Psoas muscle (tissue), 8 donors: ENCODE measurements around the gene MRGPRX2. TPM values are rescaled to one million over a fixed set of nuclear protein-coding genes. Genes with fewer than 3 reads are reported as not detected.

ENCODE experiments used
- ATAC-seq, 4 donors: fragments of 200-7000 bp; cut with Tn5 transposase; one replicate each; pipeline ENCODE4 v1.9.1; 2020; ENCODE audit warnings: moderate library complexity in 3 of 4, mild to moderate bottlenecking in 2 of 4
- DNase-seq, 2 donors: peaks; one replicate each; pipeline ENCODE4 v3.0.0-alpha.2; 2020
- H3K27ac ChIP-seq: fragments of 200-600 bp; one replicate; pipeline ENCODE4 v1.8.0; 2022
- H3K27me3 ChIP-seq, 3 donors: fragments of 200-600 bp in 1 of 3; one replicate each; pipeline versions ENCODE4 v1.6.1 to v1.8.0; 2013 to 2022; ENCODE audit warnings: low read length in 2 of 3, mild to moderate bottlenecking in 2 of 3, moderate library complexity in 1 of 3; ENCODE audit not compliant: insufficient read depth in 3 of 3
- H3K36me3 ChIP-seq, 2 donors: fragments of 200-600 bp in 1 of 2; one replicate each; pipeline versions ENCODE4 v1.6.1 to v1.8.0; 2013 to 2022; ENCODE audit warnings: low read depth in 1 of 2, mild to moderate bottlenecking in 1 of 2, moderate library complexity in 1 of 2; ENCODE audit not compliant: insufficient read depth in 1 of 2
- H3K4me1 ChIP-seq: fragments of 200-600 bp; one replicate; pipeline ENCODE4 v1.8.0; 2022
- H3K4me3 ChIP-seq: fragments of 200-600 bp; one replicate; pipeline ENCODE4 v1.8.0; 2022; ENCODE audit warnings: mild to moderate bottlenecking
- H3K9me3 ChIP-seq: fragments of 200-600 bp; one replicate; pipeline ENCODE4 v1.8.0; 2022
- WGBS, 3 donors: extraction: QIAGEN DNeasy Blood & Tissue Kit; methylation state at CpG; one replicate each; pipeline versions ENCODE4 v1.1.6 to v1.1.7; 2013; 5-methylcytosine and 5-hydroxymethylcytosine counted together
- intact Hi-C, 2 donors: fragments of 100-400 bp; cut with DNase I; formaldehyde crosslinking; loops; one replicate each; pipeline versions ENCODE4 v1.11.0 to v1.14.2; 2022
- polyA plus RNA-seq, 3 donors: library from polyadenylated mRNA; stranded (reverse); fragments of 200-250 nt; gene quantifications; one replicate each; pipeline ENCODE4 v1.2.3, GENCODE V29; 2013
- total RNA-seq, 4 donors: library from RNA; stranded (reverse); fragmentation: NEBNext Ultra II Directional in 2 of 4; extraction: Animal tissue kit (Norgen Biotek cat#: 25700) in 2 of 4; gene quantifications; one replicate each; pipeline versions ENCODE4 v1.2.1 to v1.2.4, GENCODE V29; 2021 to 2023
- TF ChIP-seq, protein P1 (sequence below): fragments of 200-600 bp; IDR thresholded peaks from one replicate; pipeline ENCODE4 v1.8.0; 2022; ENCODE audit warnings: antibody characterized with exemption
- donor health status: healthy with polysubstance abuse.
- donor health status: DM: no; HTN: no; CAD: no; lungs with moderate emphysema.
- donor health status: Bipolar disorder and iron deficiency.
- donor health status: healthy.
- donor health status: DM: yes; HTN: yes; CAD: no.
- donor health status: DM: no; HTN: no; CAD: no.
- donor health status: DM: no; HTN: no; CAD: no.
- donor health status: DM: yes; HTN: yes; CAD: no.

The MRGPRX2 gene
- total and polyA plus RNA-seq, 7 donors, result 0.01 TPM; not detected in 6

- Histone ChIP-seq H3K27me3 (no peaks in the 10 kb centered on the region), H3K4me3 (no peak overlapping the region), H3K36me3 (no peaks in the 10 kb centered on the region), H3K4me1 (no peaks in the 10 kb centered on the region), H3K27ac (no peak overlapping the region), H3K9me3 (no peaks in the 10 kb centered on the region)
- ATAC-seq, result no peak
- WGBS, 3 donors, result 82 to 93% (median 88%) methylated on average over 17 of the region's 17 CpGs
- TF ChIP-seq, protein P1, sequence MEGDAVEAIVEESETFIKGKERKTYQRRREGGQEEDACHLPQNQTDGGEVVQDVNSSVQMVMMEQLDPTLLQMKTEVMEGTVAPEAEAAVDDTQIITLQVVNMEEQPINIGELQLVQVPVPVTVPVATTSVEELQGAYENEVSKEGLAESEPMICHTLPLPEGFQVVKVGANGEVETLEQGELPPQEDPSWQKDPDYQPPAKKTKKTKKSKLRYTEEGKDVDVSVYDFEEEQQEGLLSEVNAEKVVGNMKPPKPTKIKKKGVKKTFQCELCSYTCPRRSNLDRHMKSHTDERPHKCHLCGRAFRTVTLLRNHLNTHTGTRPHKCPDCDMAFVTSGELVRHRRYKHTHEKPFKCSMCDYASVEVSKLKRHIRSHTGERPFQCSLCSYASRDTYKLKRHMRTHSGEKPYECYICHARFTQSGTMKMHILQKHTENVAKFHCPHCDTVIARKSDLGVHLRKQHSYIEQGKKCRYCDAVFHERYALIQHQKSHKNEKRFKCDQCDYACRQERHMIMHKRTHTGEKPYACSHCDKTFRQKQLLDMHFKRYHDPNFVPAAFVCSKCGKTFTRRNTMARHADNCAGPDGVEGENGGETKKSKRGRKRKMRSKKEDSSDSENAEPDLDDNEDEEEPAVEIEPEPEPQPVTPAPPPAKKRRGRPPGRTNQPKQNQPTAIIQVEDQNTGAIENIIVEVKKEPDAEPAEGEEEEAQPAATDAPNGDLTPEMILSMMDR, result no peak
- DNase-seq, result no peak
- intact Hi-C loops, result no loop called here
These were observed 4.6 kb downstream of the MRGPRX2 start for GRCh38 chr11:19055905-19056304.

- intact Hi-C loops, result no loop called here
- no peak for ATAC-seq
- H3K9me3 ChIP-seq, result peaks cover 9% of the 10 kb centered on the region
These were observed 5.5 kb downstream of the MRGPRX2 start for GRCh38 chr11:19055016-19055415.

DNA sequence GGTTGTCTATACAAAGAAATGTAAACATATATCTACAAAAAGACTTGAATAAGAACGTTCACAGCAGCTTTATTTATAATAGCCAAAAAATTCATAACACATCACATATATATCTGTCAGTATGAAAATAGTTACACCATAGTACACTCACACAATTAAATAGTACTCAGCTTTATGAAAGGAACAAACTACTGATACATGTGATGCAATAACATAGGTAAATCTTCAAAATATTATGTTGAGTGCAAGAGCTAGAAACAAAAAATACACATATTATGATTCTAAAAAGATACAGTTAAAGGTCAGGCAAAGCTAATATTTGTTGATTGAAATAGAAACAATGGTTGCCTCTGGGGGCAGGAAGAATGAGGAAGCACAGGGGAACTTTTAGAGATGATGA, 6.6 kb downstream of the MRGPRX2 start:
- no peaks in the 10 kb centered on the region for H3K36me3 ChIP-seq
- no peak overlapping the region for H3K27ac ChIP-seq
- H3K9me3 ChIP-seq, result peaks cover 9% of the 10 kb centered on the region
- intact Hi-C loops, result no loop called here
- 41 to 57% (median 49%) methylated on average over 1 of the region's 1 CpG for WGBS, 3 donors
- no peaks in the 10 kb centered on the region for H3K4me1 ChIP-seq
- TF ChIP-seq, protein P1, result no peak
- no peaks in the 10 kb centered on the region for H3K27me3 ChIP-seq
- H3K4me3 ChIP-seq, result no peak overlapping the region
- DNase-seq (no peak), ATAC-seq (no peak)

More at GRCh38 chr11:19055016-19055415, 5.5 kb downstream of the MRGPRX2 start:
- Histone ChIP-seq H3K27me3 (no peaks in the 10 kb centered on the region), H3K36me3 (no peaks in the 10 kb centered on the region), H3K4me1 (no peaks in the 10 kb centered on the region), H3K27ac (no peak overlapping the region), H3K4me3 (no peak overlapping the region)
- no peak for DNase-seq
- WGBS, 3 donors, result 86 to 89% (median 87%) methylated on average over 3 of the region's 3 CpGs
- TF ChIP-seq, protein P1, result no peak

- no peak for DNase-seq
- Histone ChIP-seq H3K4me1 (no peaks in the 10 kb centered on the region), H3K9me3 (peaks cover 9% of the 10 kb centered on the region), H3K27me3 (no peaks in the 10 kb centered on the region), H3K4me3 (no peak overlapping the region), H3K36me3 (no peaks in the 10 kb centered on the region), H3K27ac (no peak overlapping the region)
- TF ChIP-seq, protein P1, result no peak
- intact Hi-C loops, result no loop called here
- WGBS, 3 donors, result 57 to 85% (median 65%) methylated on average over 2 of the region's 2 CpGs
- no peak for ATAC-seq
These were observed 10.2 kb downstream of the MRGPRX2 start for GRCh38 chr11:19050281-19050680.

- ATAC-seq, result no peak
- intact Hi-C loops, result no loop called here
- H3K4me1 ChIP-seq, result no peaks in the 10 kb centered on the region
These were observed 11.2 kb downstream of the MRGPRX2 start for GRCh38 chr11:19049351-19049750.

More at GRCh38 chr11:19049351-19049750, 11.2 kb downstream of the MRGPRX2 start:
- H3K4me3 ChIP-seq, result no peak overlapping the region
- no peaks in the 10 kb centered on the region for H3K36me3 ChIP-seq
- TF ChIP-seq, protein P1, result no peak
- no peak overlapping the region for H3K27ac ChIP-seq
- H3K9me3 ChIP-seq, result peaks cover 10% of the 10 kb centered on the region
- WGBS, 3 donors, result 23 to 36% (median 27%) methylated on average over 1 of the region's 1 CpG
- H3K27me3 ChIP-seq, result no peaks in the 10 kb centered on the region
- no peak for DNase-seq
